ENCODE measurements around the gene SMAD6.

Gene SMAD6

DNA sequence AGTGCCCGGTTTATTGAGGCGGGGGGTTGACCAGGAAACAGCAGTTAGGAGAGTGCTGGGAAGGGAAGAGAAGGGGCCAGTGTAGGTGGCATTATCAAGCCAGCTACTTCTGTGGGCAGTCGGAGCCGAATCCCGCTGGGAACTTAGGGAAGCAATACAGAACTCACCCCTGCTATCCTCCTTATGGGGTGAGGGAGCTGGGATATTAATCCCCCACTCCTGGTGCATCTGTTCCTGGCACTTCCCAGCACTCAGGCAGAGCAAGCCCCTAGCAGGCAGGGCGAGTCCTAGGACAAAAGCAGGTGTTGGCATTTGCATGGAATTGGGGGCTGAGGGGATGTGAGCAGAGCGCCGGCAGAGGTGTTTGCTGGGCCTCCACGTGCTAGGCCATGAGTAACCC, 48.6 kb downstream of the SMAD6 start:
- Histone ChIP-seq H3K9me2 (replicated peaks; ENCODE audit: control insufficient read depth, low read length) (no peaks in the 10 kb centered on the region), H4K20me1 (ENCODE audit: control insufficient read depth, insufficient read depth, low read depth, low read length) (no peaks in the 10 kb centered on the region), H3F3A (ENCODE audit: control insufficient read depth, insufficient read depth) (no peaks in the 10 kb centered on the region), H3K4me3 (ENCODE audit: low read length) (no peak overlapping the region), H3K27ac (ENCODE audit: low read depth, low read length) (no peak overlapping the region), H3K79me2 (ENCODE audit: control insufficient read depth, low read length) (no peaks in the 10 kb centered on the region), H3K4me1 (ENCODE audit: control insufficient read depth, low read length) (peaks cover 10% of the 10 kb centered on the region), H3K4me2 (ENCODE audit: low read length) (no peak overlapping the region), H3K9me3 (ENCODE audit: control insufficient read depth, insufficient read depth, low read length) (peaks cover 8% of the 10 kb centered on the region), H3K27me3 (ENCODE audit: control insufficient read depth, low read length) (0 out of 2 replicates have a peak, but pooled peaks cover 3% of the 10 kb centered on the region), H3K36me3 (ENCODE audit: control insufficient read depth, low read length) (no peaks in the 10 kb centered on the region)
- TF ChIP-seq EZH2phosphoT487 (IDR thresholded peaks at IDR 0.05; ENCODE audit: borderline replicate concordance, low read length) (no peak), CTCF (IDR thresholded peaks at IDR 0.05; ENCODE audit: low read depth, low read length, poor library complexity, severe bottlenecking) (no peak)

- Histone ChIP-seq H3K4me3 (ENCODE audit: low read length) (no peak overlapping the region), H4K20me1 (ENCODE audit: control insufficient read depth, insufficient read depth, low read depth, low read length) (no peaks in the 10 kb centered on the region), H3K9me3 (ENCODE audit: control insufficient read depth, insufficient read depth, low read length) (peaks cover 11% of the 10 kb centered on the region), H3K79me2 (ENCODE audit: control insufficient read depth, low read length) (no peaks in the 10 kb centered on the region), H3K9me2 (replicated peaks; ENCODE audit: control insufficient read depth, low read length) (no peaks in the 10 kb centered on the region), H3F3A (ENCODE audit: control insufficient read depth, insufficient read depth) (no peaks in the 10 kb centered on the region), H3K36me3 (ENCODE audit: control insufficient read depth, low read length) (no peaks in the 10 kb centered on the region), H3K27ac (ENCODE audit: low read depth, low read length) (no peak overlapping the region), H3K27me3 (ENCODE audit: control insufficient read depth, low read length) (0 out of 2 replicates have a peak, but pooled peaks cover 3% of the 10 kb centered on the region), H3K4me2 (ENCODE audit: low read length) (no peak overlapping the region), H3K4me1 (ENCODE audit: control insufficient read depth, low read length) (peaks cover 10% of the 10 kb centered on the region)
- no peak for TF ChIP-seq CTCF (IDR thresholded peaks at IDR 0.05; ENCODE audit: low read depth, low read length, poor library complexity, severe bottlenecking)
- no peak for TF ChIP-seq EZH2phosphoT487 (IDR thresholded peaks at IDR 0.05; ENCODE audit: borderline replicate concordance, low read length)
These were observed 49.5 kb downstream of the SMAD6 start for GRCh38 chr15:66751579-66751978.

GRCh38 chr15:66752078-66752477, 50.0 kb downstream of the SMAD6 start:
- no peak overlapping the region for H3K4me3 ChIP-seq (ENCODE audit: low read length)
- H3K4me1 ChIP-seq (ENCODE audit: control insufficient read depth, low read length), result peaks cover 10% of the 10 kb centered on the region
- H3K27ac ChIP-seq (ENCODE audit: low read depth, low read length), result no peak overlapping the region
- no peaks in the 10 kb centered on the region for H3K79me2 ChIP-seq (ENCODE audit: control insufficient read depth, low read length)
- H3K9me2 ChIP-seq (replicated peaks; ENCODE audit: control insufficient read depth, low read length), result no peaks in the 10 kb centered on the region
- TF ChIP-seq CTCF (IDR thresholded peaks at IDR 0.05; ENCODE audit: low read depth, low read length, poor library complexity, severe bottlenecking) (no peak), EZH2phosphoT487 (IDR thresholded peaks at IDR 0.05; ENCODE audit: borderline replicate concordance, low read length) (no peak)
- no peaks in the 10 kb centered on the region for H3K36me3 ChIP-seq (ENCODE audit: control insufficient read depth, low read length)
- H3K27me3 ChIP-seq (ENCODE audit: control insufficient read depth, low read length), result 0 out of 2 replicates have a peak, but pooled peaks cover 3% of the 10 kb centered on the region
- no peaks in the 10 kb centered on the region for H3F3A ChIP-seq (ENCODE audit: control insufficient read depth, insufficient read depth)
- H3K4me2 ChIP-seq (ENCODE audit: low read length), result no peak overlapping the region
- H3K9me3 ChIP-seq (ENCODE audit: control insufficient read depth, insufficient read depth, low read length), result peaks cover 11% of the 10 kb centered on the region
- no peaks in the 10 kb centered on the region for H4K20me1 ChIP-seq (ENCODE audit: control insufficient read depth, insufficient read depth, low read depth, low read length)

Measured in DOHH2 (cell line).